LNCAP (cell line): ENCODE data around the gene RBM6.

Experiments
- CTCF ChIP-seq: fragments of 450-650 bp; IDR thresholded peaks from 2 replicates; pipeline ENCODE4 v1.5.1; 2017; ENCODE audit warnings: mild to moderate bottlenecking

The RBM6 gene

GRCh38 chr3:49901366-49902339, 38.3 kb upstream of the RBM6 start:
- TF ChIP-seq CTCF = no peak

- TF ChIP-seq CTCF = no peak
These were observed 37.2 kb upstream of the RBM6 start for GRCh38 chr3:49902511-49903345.

- TF ChIP-seq CTCF = no peak
These were observed 36.2 kb upstream of the RBM6 start, which contains the start of gene MST1R for GRCh38 chr3:49903451-49904424. Gene MST1R (minus strand): TSS chr3:49903873. CDS start chr3:49903609, 264 bp downstream.

- TF ChIP-seq CTCF = peak; percentile 59
These were observed 33.7 kb upstream of the RBM6 start for GRCh38 chr3:49906073-49906743.

GRCh38 chr3:49908373-49909199, 31.4 kb upstream of the RBM6 start:
- no peak for TF ChIP-seq CTCF

GRCh38 chr3:49910409-49911123, 29.4 kb upstream of the RBM6 start:
- TF ChIP-seq CTCF = no peak
